Measurements from ENCODE around the gene MGAT2. TPM values are rescaled to one million over a fixed set of nuclear protein-coding genes. Genes with fewer than 3 reads are reported as not detected.

The MGAT2 gene
- total and polyA plus RNA-seq, 2 experiments from 2014 or later, result 53.5 to 81.3 TPM

DNA sequence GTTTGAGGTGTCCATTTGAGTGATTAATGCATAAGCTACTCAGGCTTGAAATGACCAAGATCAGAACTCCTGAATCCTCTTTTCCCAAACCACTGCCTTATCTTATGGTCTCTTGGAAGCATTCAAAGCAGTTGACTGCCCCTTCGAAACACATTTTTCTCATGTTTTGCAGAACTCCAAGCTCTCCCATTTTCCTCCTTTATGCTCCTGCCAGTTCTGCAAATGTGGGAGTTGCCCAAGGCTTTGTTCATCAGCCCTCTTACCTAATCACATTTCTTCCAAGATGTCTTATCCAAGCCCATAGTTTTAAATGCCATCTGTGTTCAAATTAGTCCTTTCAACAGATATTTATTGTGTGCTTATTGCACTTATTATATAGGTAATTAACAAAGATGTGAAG lies 16.3 kb downstream of the MGAT2 start:
- DNase-seq (ENCODE audit: low spot score), result no peak
- Histone ChIP-seq H3K4me3 (no peak overlapping the region), H3K79me2 (peaks cover 62% of the 10 kb centered on the region), H2AFZ (no peak overlapping the region), H3K9me3 (ENCODE audit: low read depth) (no peaks in the 10 kb centered on the region), H3K27me3 (no peaks in the 10 kb centered on the region), H3K9me2 (replicated peaks; ENCODE audit: insufficient read depth) (no peaks in the 10 kb centered on the region), H4K20me1 (ENCODE audit: insufficient read depth, poor library complexity, severe bottlenecking) (peaks cover 3% of the 10 kb centered on the region), H3K4me2 (peak overlapping the region; percentile 97), H3K36me3 (replicated peaks; ENCODE audit: insufficient read depth, low read depth) (no peaks in the 10 kb centered on the region), H3K4me1 (ENCODE audit: insufficient read depth) (peaks cover 24% of the 10 kb centered on the region), H3K27ac (no peak overlapping the region)
- WGBS (ENCODE audit: low lambda C conversion rate, missing lambda C conversion rate), result 94% methylated on average over 1 of the region's 1 CpG
- TF ChIP-seq EZH2phosphoT487 (IDR thresholded peaks at IDR 0.05; ENCODE audit: low read depth, severe bottlenecking, unreplicated experiment) (no peak), EZH2 (IDR thresholded peaks at IDR 0.05; ENCODE audit: borderline replicate concordance) (no peak)
- TF ChIP-seq, protein P1, sequence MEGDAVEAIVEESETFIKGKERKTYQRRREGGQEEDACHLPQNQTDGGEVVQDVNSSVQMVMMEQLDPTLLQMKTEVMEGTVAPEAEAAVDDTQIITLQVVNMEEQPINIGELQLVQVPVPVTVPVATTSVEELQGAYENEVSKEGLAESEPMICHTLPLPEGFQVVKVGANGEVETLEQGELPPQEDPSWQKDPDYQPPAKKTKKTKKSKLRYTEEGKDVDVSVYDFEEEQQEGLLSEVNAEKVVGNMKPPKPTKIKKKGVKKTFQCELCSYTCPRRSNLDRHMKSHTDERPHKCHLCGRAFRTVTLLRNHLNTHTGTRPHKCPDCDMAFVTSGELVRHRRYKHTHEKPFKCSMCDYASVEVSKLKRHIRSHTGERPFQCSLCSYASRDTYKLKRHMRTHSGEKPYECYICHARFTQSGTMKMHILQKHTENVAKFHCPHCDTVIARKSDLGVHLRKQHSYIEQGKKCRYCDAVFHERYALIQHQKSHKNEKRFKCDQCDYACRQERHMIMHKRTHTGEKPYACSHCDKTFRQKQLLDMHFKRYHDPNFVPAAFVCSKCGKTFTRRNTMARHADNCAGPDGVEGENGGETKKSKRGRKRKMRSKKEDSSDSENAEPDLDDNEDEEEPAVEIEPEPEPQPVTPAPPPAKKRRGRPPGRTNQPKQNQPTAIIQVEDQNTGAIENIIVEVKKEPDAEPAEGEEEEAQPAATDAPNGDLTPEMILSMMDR (IDR thresholded peaks at IDR 0.05; ENCODE audit: poor library complexity), result no peak

DNA sequence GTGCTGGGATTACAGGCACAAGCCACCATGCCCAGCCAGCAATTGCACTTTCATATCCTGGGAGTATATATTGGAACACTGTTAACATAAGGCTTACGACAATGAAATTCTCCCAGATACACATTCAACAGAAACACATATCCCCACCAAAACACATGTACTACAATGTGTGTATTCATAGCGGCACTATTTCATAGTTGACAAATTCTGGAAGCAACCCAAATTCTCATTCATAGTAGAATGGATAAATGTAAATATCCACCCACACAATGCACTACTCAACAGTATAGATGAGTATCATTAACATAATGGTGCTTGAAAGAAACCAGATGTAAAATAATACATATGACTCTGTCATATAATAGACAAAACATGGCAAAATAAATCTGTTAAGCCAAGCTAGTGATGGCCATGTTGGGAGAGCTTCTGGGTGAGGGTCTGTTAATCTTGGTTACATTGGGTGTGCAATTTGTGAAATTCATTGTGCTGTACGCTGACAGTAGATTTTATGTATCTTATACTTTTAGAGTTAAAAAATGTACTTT lies 17.0 kb downstream of the MGAT2 start:
- Histone ChIP-seq H3K9me2 (replicated peaks; ENCODE audit: insufficient read depth) (no peaks in the 10 kb centered on the region), H3K27me3 (no peaks in the 10 kb centered on the region), H3K4me2 (no peak overlapping the region), H3K79me2 (peaks cover 55% of the 10 kb centered on the region), H3K36me3 (replicated peaks; ENCODE audit: insufficient read depth, low read depth) (no peaks in the 10 kb centered on the region), H3K4me1 (ENCODE audit: insufficient read depth) (peaks cover 30% of the 10 kb centered on the region), H3K4me3 (no peak overlapping the region), H2AFZ (no peak overlapping the region), H4K20me1 (ENCODE audit: insufficient read depth, poor library complexity, severe bottlenecking) (no peaks in the 10 kb centered on the region), H3K9me3 (ENCODE audit: low read depth) (no peaks in the 10 kb centered on the region), H3K27ac (no peak overlapping the region)
- WGBS (ENCODE audit: low lambda C conversion rate, missing lambda C conversion rate), result 99% methylated on average over 3 of the region's 3 CpGs
- TF ChIP-seq, protein P1 (IDR thresholded peaks at IDR 0.05; ENCODE audit: poor library complexity), result no peak
- TF ChIP-seq EZH2 (IDR thresholded peaks at IDR 0.05; ENCODE audit: borderline replicate concordance), result no peak
- TF ChIP-seq EZH2phosphoT487 (IDR thresholded peaks at IDR 0.05; ENCODE audit: low read depth, severe bottlenecking, unreplicated experiment), result no peak
- no peak for DNase-seq (ENCODE audit: low spot score)

DNA sequence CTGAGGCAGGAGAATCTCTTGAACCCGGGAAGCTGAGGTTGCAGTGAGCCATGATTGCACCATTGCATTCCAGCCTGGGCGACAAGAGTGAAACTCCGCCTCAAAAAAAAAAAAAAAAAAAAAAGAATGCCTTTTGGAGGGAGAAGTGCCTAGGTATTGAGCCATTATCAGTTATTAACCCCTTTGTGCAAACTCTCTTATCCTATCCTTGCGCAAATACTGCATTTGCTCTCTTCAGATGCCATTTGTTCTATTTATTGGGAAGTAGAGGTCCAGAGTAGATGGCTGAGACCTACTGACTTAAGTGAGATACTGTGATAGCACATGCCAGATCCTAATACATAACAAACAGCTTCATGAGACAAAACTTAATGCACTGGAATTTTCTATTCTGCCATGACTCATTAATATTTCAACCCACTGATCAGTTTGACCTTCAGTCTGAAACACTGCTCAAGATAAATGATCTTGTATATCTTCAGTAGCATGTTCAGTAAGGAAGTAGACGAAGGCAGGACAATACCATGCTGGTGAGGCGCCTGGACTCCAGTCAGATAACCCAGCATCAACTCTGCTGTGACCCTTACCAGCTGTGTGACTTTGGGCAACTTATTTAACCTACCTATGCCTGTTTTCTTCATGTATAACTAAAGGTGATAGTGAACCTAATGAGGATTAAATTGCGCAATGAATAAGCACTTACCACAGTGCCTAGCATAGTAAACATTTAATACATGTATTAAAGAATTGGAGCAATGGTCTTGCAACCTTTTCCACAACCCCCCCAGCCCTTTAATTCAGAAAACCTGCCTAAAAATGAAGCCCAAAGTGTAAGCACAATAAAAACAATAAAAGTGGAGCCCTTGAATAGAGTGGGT lies 20.2 kb downstream of the MGAT2 start:
- WGBS (ENCODE audit: low lambda C conversion rate, missing lambda C conversion rate), result 76% methylated on average over 7 of the region's 7 CpGs
- H3K4me2 ChIP-seq, result peak overlapping the region; percentile 61
- TF ChIP-seq, protein P1 (IDR thresholded peaks at IDR 0.05; ENCODE audit: poor library complexity), result no peak
- TF ChIP-seq EZH2phosphoT487 (IDR thresholded peaks at IDR 0.05; ENCODE audit: low read depth, severe bottlenecking, unreplicated experiment), result no peak
- no peak for TF ChIP-seq EZH2 (IDR thresholded peaks at IDR 0.05; ENCODE audit: borderline replicate concordance)
- no peak for DNase-seq (ENCODE audit: low spot score)
- no peak overlapping the region for H2AFZ ChIP-seq
- H3K4me1 ChIP-seq (ENCODE audit: insufficient read depth), result peaks cover 38% of the 10 kb centered on the region
- H3K9me3 ChIP-seq (ENCODE audit: low read depth), result no peaks in the 10 kb centered on the region
- peaks cover 67% of the 10 kb centered on the region for H3K79me2 ChIP-seq
- H3K27ac ChIP-seq, result peak overlapping the region; percentile 63
- no peaks in the 10 kb centered on the region for H4K20me1 ChIP-seq (ENCODE audit: insufficient read depth, poor library complexity, severe bottlenecking)
- no peaks in the 10 kb centered on the region for H3K27me3 ChIP-seq
- no peaks in the 10 kb centered on the region for H3K9me2 ChIP-seq (replicated peaks; ENCODE audit: insufficient read depth)
- H3K4me3 ChIP-seq, result no peak overlapping the region
- H3K36me3 ChIP-seq (replicated peaks; ENCODE audit: insufficient read depth, low read depth), result no peaks in the 10 kb centered on the region

Measured in hepatocyte (in vitro differentiated cells).